HepG2 (cell line): ENCODE results near the gene GFPT1. TPM values are rescaled to one million over a fixed set of nuclear protein-coding genes. Genes with fewer than 3 reads are reported as not detected.

Experiments used
- HNF4G ChIP-seq, 2 experiments: sonication (generic) in 1 of 2; formaldehyde crosslinking in 1 of 2; IDR thresholded peaks; 2 replicates each; pipeline versions ENCODE4 v1.4.0 to v1.6.1; 2011 to 2020; ENCODE audit warnings: borderline replicate concordance in 2 of 2, low read depth in 2 of 2, mild to moderate bottlenecking in 2 of 2, low read length in 1 of 2, missing genetic modification reagents in 1 of 2, moderate library complexity in 1 of 2
- MAFF ChIP-seq: IDR thresholded peaks from 2 replicates; pipeline ENCODE4 v1.6.1; 2011; ENCODE audit warnings: low read depth, low read length, improper control_type of control experiment
- SAP130 ChIP-seq: IDR thresholded peaks from 2 replicates; pipeline ENCODE4 v1.6.1; 2016; ENCODE audit warnings: low read depth
- SPEN ChIP-seq: sonication (generic); formaldehyde crosslinking; IDR thresholded peaks from 2 replicates; pipeline ENCODE4 v1.5.1; 2020; ENCODE audit warnings: low read depth, mild to moderate bottlenecking, missing genetic modification reagents
- ZSCAN31 ChIP-seq: sonication (generic); formaldehyde crosslinking; IDR thresholded peaks from 2 replicates; pipeline ENCODE4 v1.5.0; 2020; ENCODE audit warnings: low read depth, mild to moderate bottlenecking, missing genetic modification reagents
- polyA plus RNA-seq, 8 experiments: library from polyadenylated mRNA; depleted of rRNA in 3 of 8; stranded (reverse) in 7 of 8; unstranded in 1 of 8; fragments of >200 nt; fragmentation: Illumina TruSeq in 4 of 8; extraction: Trizol in 4 of 8; gene quantifications; 2 replicates each; pipeline versions ENCODE4 v1.2.1 to v1.2.3, GENCODE V29; 2011 to 2016; ENCODE audit warnings: low read depth in 4 of 8, missing spikeins in 1 of 8, mixed read lengths in 1 of 8; ENCODE audit not compliant: insufficient read depth in 1 of 8
- total RNA-seq, 5 experiments: library from RNA; depleted of rRNA; stranded (reverse); fragments of >200 nt; fragmentation: Illumina TruSeq; extraction: Trizol; gene quantifications; 2 replicates each; pipeline ENCODE4 v1.2.3, GENCODE V29; 2016; ENCODE audit warnings: low read depth in 1 of 5
- TF ChIP-seq, protein P1 (sequence below): sonication (generic); formaldehyde crosslinking; IDR thresholded peaks from 2 replicates; pipeline ENCODE4 v1.4.0; 2020; ENCODE audit warnings: mild to moderate bottlenecking, missing genetic modification reagents, borderline replicate concordance
- TF ChIP-seq, protein P2 (sequence below): sonication (generic); formaldehyde crosslinking; IDR thresholded peaks from 2 replicates; pipeline ENCODE4 v1.5.0; 2020; ENCODE audit warnings: missing genetic modification reagents, mild to moderate bottlenecking, borderline replicate concordance
- TF ChIP-seq, protein P3 (sequence below): sonication (generic); formaldehyde crosslinking; IDR thresholded peaks from 2 replicates; pipeline ENCODE4 v1.9.0; 2022; ENCODE audit warnings: missing genetic modification reagents, mild to moderate bottlenecking, borderline replicate concordance
- TF ChIP-seq, protein P4 (sequence below): IDR thresholded peaks from 2 replicates; pipeline ENCODE4 v1.6.1; 2016; ENCODE audit warnings: missing compliant biosample characterization, missing genetic modification reagents, borderline replicate concordance
- TF ChIP-seq, protein P5 (sequence below): sonication (generic); formaldehyde crosslinking; IDR thresholded peaks from 2 replicates; pipeline ENCODE4 v1.4.0; 2020; ENCODE audit warnings: missing genetic modification reagents
- TF ChIP-seq, protein P6 (sequence below): sonication (generic); formaldehyde crosslinking; IDR thresholded peaks from 2 replicates; pipeline ENCODE4 v1.4.0; 2020; ENCODE audit warnings: missing genetic modification reagents

Gene GFPT1
- total and polyA plus RNA-seq, 2 of the 13 experiments (the other 11 are each of a cell fraction or from before 2014, with no cell fraction given), result 24.0 to 84.9 TPM

DNA sequence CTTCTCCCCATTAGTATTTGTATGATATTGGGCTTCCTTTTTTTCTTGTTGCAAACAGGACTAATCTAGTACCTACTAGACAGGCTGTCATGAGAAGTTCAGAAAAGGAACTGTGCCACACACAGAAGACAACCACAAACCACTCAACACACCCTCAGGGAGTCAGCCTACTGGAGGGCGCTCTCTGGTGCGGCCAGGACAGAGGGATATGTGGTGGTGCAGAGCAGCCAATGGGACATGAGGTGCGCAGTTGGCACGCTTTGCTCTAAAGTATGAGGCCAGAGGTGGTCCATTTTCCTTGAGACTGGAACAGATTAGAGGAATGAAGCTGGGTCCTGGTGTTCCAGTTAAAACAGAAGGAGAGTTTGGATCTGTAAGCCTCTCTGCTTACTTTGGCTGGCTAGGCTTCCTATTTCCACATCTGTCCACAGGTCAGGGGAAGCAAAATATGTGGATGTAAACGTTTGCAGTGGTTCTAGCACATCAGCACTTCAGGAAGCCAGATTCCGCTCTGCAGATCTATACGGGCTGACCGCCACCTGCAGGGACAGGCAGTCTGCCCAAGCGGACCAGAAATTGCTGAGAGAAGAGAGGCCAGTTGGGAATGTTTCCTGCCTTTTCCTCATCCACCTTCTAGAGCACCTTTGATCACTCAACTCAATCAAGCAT, 114.1 kb downstream of the GFPT1 start (continued):
- TF ChIP-seq, protein P1, sequence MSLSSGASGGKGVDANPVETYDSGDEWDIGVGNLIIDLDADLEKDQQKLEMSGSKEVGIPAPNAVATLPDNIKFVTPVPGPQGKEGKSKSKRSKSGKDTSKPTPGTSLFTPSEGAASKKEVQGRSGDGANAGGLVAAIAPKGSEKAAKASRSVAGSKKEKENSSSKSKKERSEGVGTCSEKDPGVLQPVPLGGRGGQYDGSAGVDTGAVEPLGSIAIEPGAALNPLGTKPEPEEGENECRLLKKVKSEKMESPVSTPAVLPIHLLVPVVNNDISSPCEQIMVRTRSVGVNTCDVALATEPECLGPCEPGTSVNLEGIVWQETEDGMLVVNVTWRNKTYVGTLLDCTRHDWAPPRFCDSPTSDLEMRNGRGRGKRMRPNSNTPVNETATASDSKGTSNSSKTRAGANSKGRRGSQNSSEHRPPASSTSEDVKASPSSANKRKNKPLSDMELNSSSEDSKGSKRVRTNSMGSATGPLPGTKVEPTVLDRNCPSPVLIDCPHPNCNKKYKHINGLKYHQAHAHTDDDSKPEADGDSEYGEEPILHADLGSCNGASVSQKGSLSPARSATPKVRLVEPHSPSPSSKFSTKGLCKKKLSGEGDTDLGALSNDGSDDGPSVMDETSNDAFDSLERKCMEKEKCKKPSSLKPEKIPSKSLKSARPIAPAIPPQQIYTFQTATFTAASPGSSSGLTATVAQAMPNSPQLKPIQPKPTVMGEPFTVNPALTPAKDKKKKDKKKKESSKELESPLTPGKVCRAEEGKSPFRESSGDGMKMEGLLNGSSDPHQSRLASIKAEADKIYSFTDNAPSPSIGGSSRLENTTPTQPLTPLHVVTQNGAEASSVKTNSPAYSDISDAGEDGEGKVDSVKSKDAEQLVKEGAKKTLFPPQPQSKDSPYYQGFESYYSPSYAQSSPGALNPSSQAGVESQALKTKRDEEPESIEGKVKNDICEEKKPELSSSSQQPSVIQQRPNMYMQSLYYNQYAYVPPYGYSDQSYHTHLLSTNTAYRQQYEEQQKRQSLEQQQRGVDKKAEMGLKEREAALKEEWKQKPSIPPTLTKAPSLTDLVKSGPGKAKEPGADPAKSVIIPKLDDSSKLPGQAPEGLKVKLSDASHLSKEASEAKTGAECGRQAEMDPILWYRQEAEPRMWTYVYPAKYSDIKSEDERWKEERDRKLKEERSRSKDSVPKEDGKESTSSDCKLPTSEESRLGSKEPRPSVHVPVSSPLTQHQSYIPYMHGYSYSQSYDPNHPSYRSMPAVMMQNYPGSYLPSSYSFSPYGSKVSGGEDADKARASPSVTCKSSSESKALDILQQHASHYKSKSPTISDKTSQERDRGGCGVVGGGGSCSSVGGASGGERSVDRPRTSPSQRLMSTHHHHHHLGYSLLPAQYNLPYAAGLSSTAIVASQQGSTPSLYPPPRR (CRISPR knock-in tag), result peak; percentile 56; the same call in 1 of the 2 replicates
- TF ChIP-seq, protein P2, sequence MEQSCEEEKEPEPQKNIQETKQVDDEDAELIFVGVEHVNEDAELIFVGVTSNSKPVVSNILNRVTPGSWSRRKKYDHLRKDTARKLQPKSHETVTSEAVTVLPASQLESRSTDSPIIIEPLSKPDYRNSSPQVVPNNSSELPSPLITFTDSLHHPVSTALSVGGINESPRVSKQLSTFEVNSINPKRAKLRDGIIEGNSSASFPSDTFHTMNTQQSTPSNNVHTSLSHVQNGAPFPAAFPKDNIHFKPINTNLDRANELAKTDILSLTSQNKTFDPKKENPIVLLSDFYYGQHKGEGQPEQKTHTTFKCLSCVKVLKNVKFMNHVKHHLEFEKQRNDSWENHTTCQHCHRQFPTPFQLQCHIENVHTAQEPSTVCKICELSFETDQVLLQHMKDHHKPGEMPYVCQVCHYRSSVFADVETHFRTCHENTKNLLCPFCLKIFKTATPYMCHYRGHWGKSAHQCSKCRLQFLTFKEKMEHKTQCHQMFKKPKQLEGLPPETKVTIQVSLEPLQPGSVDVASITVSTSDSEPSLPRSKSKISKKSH (CRISPR knock-in tag), result 0 out of 2 replicates have a peak, but pooled peaks have one; percentile 49
- TF ChIP-seq, protein P3, sequence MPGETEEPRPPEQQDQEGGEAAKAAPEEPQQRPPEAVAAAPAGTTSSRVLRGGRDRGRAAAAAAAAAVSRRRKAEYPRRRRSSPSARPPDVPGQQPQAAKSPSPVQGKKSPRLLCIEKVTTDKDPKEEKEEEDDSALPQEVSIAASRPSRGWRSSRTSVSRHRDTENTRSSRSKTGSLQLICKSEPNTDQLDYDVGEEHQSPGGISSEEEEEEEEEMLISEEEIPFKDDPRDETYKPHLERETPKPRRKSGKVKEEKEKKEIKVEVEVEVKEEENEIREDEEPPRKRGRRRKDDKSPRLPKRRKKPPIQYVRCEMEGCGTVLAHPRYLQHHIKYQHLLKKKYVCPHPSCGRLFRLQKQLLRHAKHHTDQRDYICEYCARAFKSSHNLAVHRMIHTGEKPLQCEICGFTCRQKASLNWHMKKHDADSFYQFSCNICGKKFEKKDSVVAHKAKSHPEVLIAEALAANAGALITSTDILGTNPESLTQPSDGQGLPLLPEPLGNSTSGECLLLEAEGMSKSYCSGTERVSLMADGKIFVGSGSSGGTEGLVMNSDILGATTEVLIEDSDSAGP (CRISPR knock-in tag), result peak; percentile 62; the same call in 1 of the 2 replicates
- TF ChIP-seq, protein P4, sequence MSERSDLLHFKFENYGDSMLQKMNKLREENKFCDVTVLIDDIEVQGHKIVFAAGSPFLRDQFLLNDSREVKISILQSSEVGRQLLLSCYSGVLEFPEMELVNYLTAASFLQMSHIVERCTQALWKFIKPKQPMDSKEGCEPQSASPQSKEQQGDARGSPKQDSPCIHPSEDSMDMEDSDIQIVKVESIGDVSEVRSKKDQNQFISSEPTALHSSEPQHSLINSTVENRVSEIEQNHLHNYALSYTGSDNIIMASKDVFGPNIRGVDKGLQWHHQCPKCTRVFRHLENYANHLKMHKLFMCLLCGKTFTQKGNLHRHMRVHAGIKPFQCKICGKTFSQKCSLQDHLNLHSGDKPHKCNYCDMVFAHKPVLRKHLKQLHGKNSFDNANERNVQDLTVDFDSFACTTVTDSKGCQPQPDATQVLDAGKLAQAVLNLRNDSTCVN (CRISPR knock-in tag), result peak; percentile 76; the same call in 1 of the 2 replicates
- TF ChIP-seq, protein P5, sequence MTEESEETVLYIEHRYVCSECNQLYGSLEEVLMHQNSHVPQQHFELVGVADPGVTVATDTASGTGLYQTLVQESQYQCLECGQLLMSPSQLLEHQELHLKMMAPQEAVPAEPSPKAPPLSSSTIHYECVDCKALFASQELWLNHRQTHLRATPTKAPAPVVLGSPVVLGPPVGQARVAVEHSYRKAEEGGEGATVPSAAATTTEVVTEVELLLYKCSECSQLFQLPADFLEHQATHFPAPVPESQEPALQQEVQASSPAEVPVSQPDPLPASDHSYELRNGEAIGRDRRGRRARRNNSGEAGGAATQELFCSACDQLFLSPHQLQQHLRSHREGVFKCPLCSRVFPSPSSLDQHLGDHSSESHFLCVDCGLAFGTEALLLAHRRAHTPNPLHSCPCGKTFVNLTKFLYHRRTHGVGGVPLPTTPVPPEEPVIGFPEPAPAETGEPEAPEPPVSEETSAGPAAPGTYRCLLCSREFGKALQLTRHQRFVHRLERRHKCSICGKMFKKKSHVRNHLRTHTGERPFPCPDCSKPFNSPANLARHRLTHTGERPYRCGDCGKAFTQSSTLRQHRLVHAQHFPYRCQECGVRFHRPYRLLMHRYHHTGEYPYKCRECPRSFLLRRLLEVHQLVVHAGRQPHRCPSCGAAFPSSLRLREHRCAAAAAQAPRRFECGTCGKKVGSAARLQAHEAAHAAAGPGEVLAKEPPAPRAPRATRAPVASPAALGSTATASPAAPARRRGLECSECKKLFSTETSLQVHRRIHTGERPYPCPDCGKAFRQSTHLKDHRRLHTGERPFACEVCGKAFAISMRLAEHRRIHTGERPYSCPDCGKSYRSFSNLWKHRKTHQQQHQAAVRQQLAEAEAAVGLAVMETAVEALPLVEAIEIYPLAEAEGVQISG, result peak; percentile 66
- 0 out of 2 replicates have a peak, but pooled peaks have one; percentile 26 for TF ChIP-seq SAP130 (CRISPR knock-in tag)
- peak; percentile 54; the same call in 1 of the 2 replicates for TF ChIP-seq HNF4G (IDR thresholded peaks at IDR 0.05; ENCODE audit: borderline replicate concordance, low read depth, low read length)
- no peak for TF ChIP-seq HNF4G (CRISPR knock-in tag; IDR thresholded peaks at IDR 0.05; ENCODE audit: borderline replicate concordance, low read depth)
- 0 out of 2 replicates have a peak, but pooled peaks have one; percentile 38 for TF ChIP-seq ZSCAN31 (CRISPR knock-in tag)
- TF ChIP-seq MAFF, result peak; percentile 61
- TF ChIP-seq SPEN (CRISPR knock-in tag), result peak; percentile 41; the same call in 1 of the 2 replicates
- TF ChIP-seq, protein P6, sequence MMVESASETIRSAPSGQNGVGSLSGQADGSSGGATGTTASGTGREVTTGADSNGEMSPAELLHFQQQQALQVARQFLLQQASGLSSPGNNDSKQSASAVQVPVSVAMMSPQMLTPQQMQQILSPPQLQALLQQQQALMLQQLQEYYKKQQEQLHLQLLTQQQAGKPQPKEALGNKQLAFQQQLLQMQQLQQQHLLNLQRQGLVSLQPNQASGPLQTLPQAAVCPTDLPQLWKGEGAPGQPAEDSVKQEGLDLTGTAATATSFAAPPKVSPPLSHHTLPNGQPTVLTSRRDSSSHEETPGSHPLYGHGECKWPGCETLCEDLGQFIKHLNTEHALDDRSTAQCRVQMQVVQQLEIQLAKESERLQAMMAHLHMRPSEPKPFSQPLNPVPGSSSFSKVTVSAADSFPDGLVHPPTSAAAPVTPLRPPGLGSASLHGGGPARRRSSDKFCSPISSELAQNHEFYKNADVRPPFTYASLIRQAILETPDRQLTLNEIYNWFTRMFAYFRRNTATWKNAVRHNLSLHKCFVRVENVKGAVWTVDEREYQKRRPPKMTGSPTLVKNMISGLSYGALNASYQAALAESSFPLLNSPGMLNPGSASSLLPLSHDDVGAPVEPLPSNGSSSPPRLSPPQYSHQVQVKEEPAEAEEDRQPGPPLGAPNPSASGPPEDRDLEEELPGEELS (CRISPR knock-in tag), result peak; percentile 71
